ENCODE measurements around the gene CLC.

- TF ChIP-seq POLR2AphosphoS5 (IDR thresholded peaks at IDR 0.05; ENCODE audit: low read depth, low read length) (no peak), CHD1 (IDR thresholded peaks at IDR 0.05; ENCODE audit: low read depth, low read length) (no peak), CTCF (IDR thresholded peaks at IDR 0.05; ENCODE audit: control extremely low read depth in 1 of 3, insufficient read depth in 1 of 3, low read depth in 1 of 3, low read length in 3 of 3) (no peak), POLR2A (IDR thresholded peaks at IDR 0.05; ENCODE audit: control extremely low read depth in 1 of 2, low read depth in 2 of 2, low read length in 2 of 2) (no peak), E2F6 (IDR thresholded peaks at IDR 0.05) (no peak), EP300 (IDR thresholded peaks at IDR 0.05; ENCODE audit: borderline replicate concordance in 1 of 2, low read depth in 2 of 2, low read length in 2 of 2) (no peak), MAX (IDR thresholded peaks at IDR 0.05) (no peak)
Measured at GRCh38 chr19:39740395-39740794, 2.6 kb upstream of the CLC start.
